Muscle layer of duodenum (tissue), 2 donors: ENCODE results near the gene THAP7.
"Not testable (repeated sequence)": the region's sequence is repeated elsewhere in the genome, so short reads cannot be mapped to it uniquely, and the experiment has no call there.

ENCODE experiments used
- H3K27ac ChIP-seq: one replicate; pipeline ENCODE4 v1.7.0; 2013; ENCODE audit warnings: mild to moderate bottlenecking, low read length
- H3K27me3 ChIP-seq: one replicate; pipeline ENCODE4 v1.7.0; 2013; ENCODE audit warnings: low read depth, mild to moderate bottlenecking, control low read depth, low read length
- H3K36me3 ChIP-seq, 2 donors: one replicate each; pipeline ENCODE4 v1.7.0; 2013; ENCODE audit warnings: low read length in 2 of 2, control low read depth in 1 of 2, mild to moderate bottlenecking in 1 of 2; ENCODE audit not compliant: insufficient read depth in 2 of 2, control insufficient read depth in 1 of 2
- H3K4me1 ChIP-seq, 2 donors: one replicate each; pipeline ENCODE4 v1.7.0; 2013; ENCODE audit warnings: low read length in 2 of 2, mild to moderate bottlenecking in 2 of 2, control low read depth in 1 of 2, moderate library complexity in 1 of 2; ENCODE audit not compliant: insufficient read depth in 2 of 2, control insufficient read depth in 1 of 2
- H3K4me3 ChIP-seq, 2 donors: one replicate each; pipeline ENCODE4 v1.7.0; 2013; ENCODE audit warnings: low read length in 2 of 2, low read depth in 1 of 2, mild to moderate bottlenecking in 1 of 2
- H3K9me3 ChIP-seq, 2 donors: one replicate each; pipeline ENCODE4 v1.7.0; 2013; ENCODE audit warnings: low read length in 2 of 2, control low read depth in 1 of 2, mild to moderate bottlenecking in 1 of 2; ENCODE audit not compliant: control insufficient read depth in 1 of 2
- donor health status: healthy.

The THAP7 gene

GRCh38 chr22:20978419-20978818 lies 23.5 kb downstream of the THAP7 start:
- Histone ChIP-seq H3K36me3 (no peaks in the 10 kb centered on the region), H3K9me3 (no peaks in the 10 kb centered on the region), H3K27me3 (no peaks in the 10 kb centered on the region), H3K4me1 (peaks cover 8 to 22% of the 10 kb centered on the region in 2 donors), H3K4me3 (peak overlapping the region in 1 of 2 donors; percentile 21), H3K27ac (no peak overlapping the region)

- Histone ChIP-seq H3K36me3 (no peaks in the 10 kb centered on the region), H3K27ac (no peak overlapping the region), H3K9me3 (no peaks in the 10 kb centered on the region), H3K27me3 (no peaks in the 10 kb centered on the region), H3K4me3 (no peak overlapping the region), H3K4me1 (peaks cover 1 to 16% of the 10 kb centered on the region in 2 donors)
Observed at GRCh38 chr22:20977516-20978170, 24.3 kb downstream of the THAP7 start.

DNA sequence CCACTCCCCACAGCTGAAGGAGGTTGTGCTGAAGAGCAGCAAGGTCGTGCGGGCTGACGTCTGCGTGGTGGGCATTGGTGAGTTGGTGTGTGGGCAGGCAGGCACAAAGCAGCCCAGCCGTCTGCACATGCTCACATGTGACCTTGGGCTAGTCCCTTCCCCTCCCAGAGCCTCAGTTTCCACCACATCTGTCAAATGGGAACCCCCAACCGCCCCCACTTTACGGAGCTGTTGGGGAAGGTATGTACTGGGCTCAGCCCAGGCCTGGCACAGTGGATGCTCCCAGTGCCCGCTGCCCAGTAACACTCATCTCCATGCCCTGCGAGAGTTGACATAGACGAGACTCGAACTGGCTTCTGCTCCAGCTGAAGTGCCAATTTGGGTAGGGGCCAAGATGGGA lies 24.9 kb downstream of the THAP7 start:
- no peaks in the 10 kb centered on the region for H3K9me3 ChIP-seq
- no peak overlapping the region for H3K4me3 ChIP-seq

DNA sequence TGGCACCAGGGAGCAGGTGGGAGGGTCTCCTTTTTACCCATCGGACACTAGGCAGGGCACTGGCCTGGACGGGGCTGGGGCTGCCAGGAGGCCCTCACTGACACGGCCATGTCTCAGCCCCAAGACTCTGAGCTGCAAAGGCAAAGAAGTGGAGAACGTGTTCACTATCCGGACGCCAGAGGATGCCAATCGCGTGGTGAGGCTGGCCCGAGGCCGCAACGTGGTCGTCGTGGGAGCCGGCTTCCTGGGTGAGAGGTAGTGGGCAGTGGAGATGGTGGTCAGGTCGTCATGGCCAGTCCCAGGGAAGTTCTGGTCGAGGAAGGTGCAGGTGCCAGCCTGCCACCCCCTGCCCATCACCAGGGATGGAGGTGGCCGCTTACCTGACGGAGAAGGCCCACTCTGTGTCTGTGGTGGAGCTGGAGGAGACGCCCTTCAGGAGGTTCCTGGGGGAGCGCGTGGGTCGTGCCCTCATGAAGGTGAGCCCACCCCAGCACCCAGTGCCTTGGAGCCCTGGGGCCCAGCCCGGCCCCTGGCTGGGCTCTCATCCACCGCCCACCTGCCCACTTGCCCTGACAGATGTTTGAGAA lies 25.5 kb downstream of the THAP7 start:
- Histone ChIP-seq H3K4me1 (peaks cover 0 to 14% of the 10 kb centered on the region in 2 donors), H3K9me3 (no peaks in the 10 kb centered on the region), H3K27ac (no peak overlapping the region), H3K36me3 (no peaks in the 10 kb centered on the region), H3K4me3 (no peak overlapping the region), H3K27me3 (no peaks in the 10 kb centered on the region)

More for the DNA sequence above, 24.9 kb downstream of the THAP7 start:
- Histone ChIP-seq H3K36me3 (no peaks in the 10 kb centered on the region), H3K4me1 (peaks cover 0 to 16% of the 10 kb centered on the region in 2 donors), H3K27ac (no peak overlapping the region), H3K27me3 (no peaks in the 10 kb centered on the region)

DNA sequence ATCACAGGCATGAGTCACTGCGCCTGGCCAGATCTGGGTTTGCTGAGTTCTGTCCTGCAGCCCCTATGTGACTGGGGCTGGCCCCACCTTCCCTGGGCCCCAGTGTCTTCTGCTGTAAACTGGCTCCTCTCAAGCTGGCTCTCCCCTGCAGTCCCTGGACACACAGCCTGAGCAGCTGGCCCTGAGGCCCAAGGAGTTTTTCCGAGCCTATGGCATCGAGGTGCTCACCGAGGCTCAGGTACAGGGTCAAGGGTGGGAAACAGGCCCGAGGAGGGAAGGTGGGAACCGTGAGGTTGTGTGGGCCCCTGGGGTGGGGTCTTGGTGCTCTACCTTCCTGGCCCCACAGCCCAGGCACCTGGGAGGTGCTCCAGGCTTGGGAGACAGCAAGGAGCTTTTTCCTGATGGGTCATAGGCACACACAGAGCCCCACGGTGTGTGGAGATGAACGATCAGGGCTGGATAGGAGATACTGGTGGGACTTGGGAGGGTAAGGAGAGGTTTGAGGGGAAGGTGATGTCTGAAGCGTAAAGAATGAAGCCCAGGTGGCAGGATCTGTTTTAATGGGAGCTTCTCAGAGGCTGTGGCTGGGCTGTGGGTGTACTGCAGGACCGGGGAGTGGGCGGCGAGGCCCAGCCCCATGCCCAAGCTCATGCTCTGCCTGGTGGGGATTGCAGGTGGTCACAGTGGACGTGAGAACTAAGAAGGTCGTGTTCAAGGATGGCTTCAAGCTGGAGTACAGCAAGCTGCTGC lies 26.2 kb downstream of the THAP7 start:
- H3K27me3 ChIP-seq = no peaks in the 10 kb centered on the region
- H3K9me3 ChIP-seq = no peaks in the 10 kb centered on the region
- peaks cover 0 to 7% of the 10 kb centered on the region in 2 donors for H3K4me1 ChIP-seq
- H3K27ac ChIP-seq = no peak overlapping the region
- H3K36me3 ChIP-seq = no peaks in the 10 kb centered on the region
- H3K4me3 ChIP-seq = no peak overlapping the region

- no peaks in the 10 kb centered on the region for H3K4me1 ChIP-seq
- no peak overlapping the region for H3K4me3 ChIP-seq
- no peaks in the 10 kb centered on the region for H3K27me3 ChIP-seq
- no peaks in the 10 kb centered on the region for H3K36me3 ChIP-seq
- no peaks in the 10 kb centered on the region for H3K9me3 ChIP-seq
- H3K27ac ChIP-seq = no peak overlapping the region
Observed at GRCh38 chr22:20974336-20974955, 27.5 kb downstream of the THAP7 start.

DNA sequence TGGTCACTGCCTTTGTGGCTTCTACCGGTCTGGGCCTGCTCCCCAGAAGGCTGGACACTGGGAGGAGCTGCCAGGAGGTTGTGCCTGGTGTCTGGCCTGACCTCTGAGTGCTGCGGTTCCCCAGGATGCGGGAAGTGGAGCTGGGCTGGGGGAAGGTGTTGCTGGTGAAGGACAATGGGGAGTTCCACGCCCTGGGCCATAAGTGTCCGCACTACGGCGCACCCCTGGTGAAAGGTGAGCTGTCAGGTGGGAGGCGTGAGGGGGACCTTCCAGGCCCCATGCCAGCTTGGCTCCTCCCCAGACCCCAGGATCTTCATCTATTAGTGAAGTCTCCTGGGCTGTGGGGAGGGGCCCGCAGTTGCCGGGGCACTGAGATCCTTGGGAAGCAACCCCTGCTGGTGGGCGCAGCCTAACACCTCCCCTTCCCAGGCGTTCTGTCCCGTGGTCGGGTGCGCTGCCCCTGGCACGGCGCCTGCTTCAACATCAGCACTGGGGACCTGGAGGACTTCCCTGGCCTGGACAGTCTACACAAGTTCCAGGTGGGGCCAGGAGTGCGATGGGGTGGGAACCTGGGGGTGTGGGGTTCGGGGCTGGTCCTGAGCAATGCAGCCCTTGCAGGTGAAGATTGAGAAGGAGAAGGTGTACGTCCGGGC lies 28.2 kb downstream of the THAP7 start:
- no peaks in the 10 kb centered on the region for H3K4me1 ChIP-seq
- no peaks in the 10 kb centered on the region for H3K27me3 ChIP-seq
- H3K36me3 ChIP-seq = no peaks in the 10 kb centered on the region
- H3K4me3 ChIP-seq = no peak overlapping the region
- H3K9me3 ChIP-seq = no peaks in the 10 kb centered on the region
- H3K27ac ChIP-seq = no peak overlapping the region

DNA sequence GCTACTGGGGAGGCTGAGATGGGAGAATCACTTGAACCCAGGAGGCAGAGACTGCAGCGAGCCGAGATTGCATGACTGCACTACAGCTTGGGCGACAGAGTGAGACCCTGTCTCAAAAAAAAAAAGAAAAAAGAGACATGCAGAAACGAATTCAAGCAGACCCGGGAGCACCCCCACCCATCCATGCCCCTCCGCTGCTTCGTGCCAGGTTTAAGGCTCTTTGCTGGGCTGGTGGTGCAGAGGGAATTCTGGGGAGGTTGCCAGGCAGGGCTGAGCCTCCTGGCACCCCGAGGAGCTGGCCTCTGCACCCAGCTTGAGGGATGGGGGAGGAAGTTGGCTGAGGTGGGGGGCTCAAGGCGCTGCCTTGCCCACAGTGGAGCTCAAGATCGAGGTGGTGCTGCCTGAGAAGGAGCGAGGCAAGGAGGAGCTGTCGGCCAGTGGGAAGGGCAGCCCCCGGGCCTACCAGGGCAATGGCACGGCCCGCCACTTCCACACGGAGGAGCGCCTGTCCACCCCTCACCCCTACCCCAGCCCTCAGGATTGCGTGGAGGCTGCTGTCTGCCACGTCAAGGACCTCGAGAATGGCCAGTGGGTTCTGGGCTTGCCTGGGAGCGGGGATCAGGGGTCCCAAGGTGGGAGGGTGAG lies 28.9 kb downstream of the THAP7 start:
- Histone ChIP-seq H3K36me3 (no peaks in the 10 kb centered on the region), H3K9me3 (no peaks in the 10 kb centered on the region), H3K4me1 (no peaks in the 10 kb centered on the region), H3K27ac (no peak overlapping the region), H3K27me3 (no peaks in the 10 kb centered on the region), H3K4me3 (no peak overlapping the region)

GRCh38 chr22:20972014-20972694 lies 29.8 kb downstream of the THAP7 start:
- H3K9me3 ChIP-seq, H3K27me3 ChIP-seq, H3K36me3 ChIP-seq, H3K4me1 ChIP-seq, H3K27ac ChIP-seq, H3K4me3 ChIP-seq: not testable (repeated sequence)

DNA sequence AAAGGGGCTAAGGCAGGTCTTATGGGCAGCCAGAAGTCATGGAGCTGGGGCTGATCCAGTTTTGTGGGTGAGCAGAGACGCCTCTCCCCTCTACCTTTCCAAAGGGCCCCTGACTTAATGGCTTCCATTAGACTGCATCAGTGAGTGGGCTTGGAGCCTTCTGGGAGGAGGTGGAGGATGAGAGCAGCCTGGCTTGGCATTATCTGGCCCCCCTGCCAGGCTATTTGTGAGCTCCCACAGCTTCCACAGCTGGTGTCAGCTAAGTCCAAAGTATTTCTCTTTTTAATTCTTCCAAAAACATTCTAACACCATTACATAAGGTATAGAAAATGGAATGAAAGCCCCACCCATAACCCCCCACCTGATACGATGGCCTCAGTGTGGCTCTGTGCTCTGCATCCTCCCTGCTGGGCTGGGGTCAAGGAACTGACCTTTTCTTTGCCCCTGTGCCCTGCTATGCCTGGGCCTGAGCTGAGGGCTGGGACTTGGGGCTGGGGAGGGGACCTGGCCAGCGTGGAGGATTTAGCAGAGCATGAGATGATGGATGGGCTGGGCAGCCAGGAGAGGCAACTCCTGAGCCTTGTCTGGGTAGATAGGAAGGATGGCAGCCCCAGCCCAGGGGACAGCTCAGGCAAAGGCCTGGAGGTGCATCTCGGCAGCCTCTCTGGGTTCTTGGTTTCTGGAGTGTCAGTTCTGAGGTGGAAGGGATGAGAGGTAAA lies 30.8 kb downstream of the THAP7 start:
- Histone ChIP-seq H3K9me3 (no peaks in the 10 kb centered on the region), H3K36me3 (no peaks in the 10 kb centered on the region), H3K4me1 (no peaks in the 10 kb centered on the region), H3K27ac (no peak overlapping the region), H3K4me3 (no peak overlapping the region), H3K27me3 (no peaks in the 10 kb centered on the region)
